GM23248 (cell line): ENCODE data around the gene AXIN1. TPM values are rescaled to one million over a fixed set of nuclear protein-coding genes. Genes with fewer than 3 reads are reported as not detected.
"Not testable (repeated sequence)": the region's sequence is repeated elsewhere in the genome, so short reads cannot be mapped to it uniquely, and the experiment has no call there.

Source experiments
- DNase-seq: peaks from one replicate; pipeline ENCODE4 v3.0.0-alpha.2; 2015
- H2AFZ ChIP-seq: fragments of 200-600 bp; sonication (generic); 2 replicates; pipeline ENCODE4 v1.6.1; 2016; ENCODE audit warnings: antibody characterized with exemption
- H3F3A ChIP-seq: fragments of 200-600 bp; sonication (generic); 2 replicates; pipeline ENCODE4 v1.6.1; 2016; ENCODE audit warnings: mild to moderate bottlenecking, antibody characterized with exemption, mixed run types; ENCODE audit not compliant: insufficient read depth
- H3K27ac ChIP-seq: fragments of 200-600 bp; sonication (generic); 2 replicates; pipeline ENCODE4 v1.5.1; 2016; ENCODE audit warnings: mild to moderate bottlenecking
- H3K27me3 ChIP-seq: fragments of 200-600 bp; sonication (generic); replicated peaks from 2 replicates; pipeline ENCODE4 v1.6.1; 2016; ENCODE audit warnings: mild to moderate bottlenecking; ENCODE audit not compliant: insufficient read depth
- H3K36me3 ChIP-seq: fragments of 200-600 bp; sonication (generic); 2 replicates; pipeline ENCODE4 v1.6.1; 2016; ENCODE audit warnings: low read depth, mild to moderate bottlenecking
- H3K4me1 ChIP-seq: fragments of 200-600 bp; sonication (generic); 2 replicates; pipeline ENCODE4 v1.6.1; 2016; ENCODE audit warnings: mild to moderate bottlenecking; ENCODE audit not compliant: insufficient read depth
- H3K4me2 ChIP-seq: fragments of 200-600 bp; sonication (generic); one replicate; pipeline ENCODE4 v1.6.1; 2016; ENCODE audit warnings: mild to moderate bottlenecking; ENCODE audit not compliant: unreplicated experiment
- H3K4me3 ChIP-seq: fragments of 200-600 bp; sonication (generic); 2 replicates; pipeline ENCODE4 v1.5.1; 2016; ENCODE audit warnings: mild to moderate bottlenecking
- H3K79me2 ChIP-seq: fragments of 200-600 bp; sonication (generic); 2 replicates; pipeline ENCODE4 v1.6.1; 2016; ENCODE audit warnings: mild to moderate bottlenecking; ENCODE audit not compliant: insufficient read depth
- H3K9ac ChIP-seq: fragments of 200-600 bp; sonication (generic); 2 replicates; pipeline ENCODE4 v1.6.1; 2016; ENCODE audit warnings: mild to moderate bottlenecking
- H3K9me2 ChIP-seq: fragments of 200-600 bp; sonication (generic); 2 replicates; pipeline ENCODE4 v1.6.1; 2016; ENCODE audit warnings: mixed run types, mild to moderate bottlenecking, moderate library complexity; ENCODE audit not compliant: insufficient read depth
- H3K9me3 ChIP-seq: fragments of 200-600 bp; sonication (generic); one replicate; pipeline ENCODE4 v1.6.1; 2017; ENCODE audit warnings: low read depth
- H4K20me1 ChIP-seq: fragments of 200-600 bp; sonication (generic); 2 replicates; pipeline ENCODE4 v1.6.0; 2016; ENCODE audit not compliant: insufficient read depth
- EZH2 ChIP-seq: fragments of 200-600 bp; sonication (generic); IDR thresholded peaks from 2 replicates; pipeline ENCODE4 v1.6.1; 2018; ENCODE audit warnings: antibody characterized with exemption, mild to moderate bottlenecking; ENCODE audit not compliant: insufficient read depth, poor library complexity, severe bottlenecking
- EZH2phosphoT487 ChIP-seq: fragments of 200-600 bp; sonication (generic); IDR thresholded peaks from 2 replicates; pipeline ENCODE4 v1.6.1; 2018; ENCODE audit warnings: antibody characterized with exemption, moderate library complexity, mild to moderate bottlenecking, low read depth; ENCODE audit not compliant: insufficient read depth
- WGBS, 2 experiments: methylation state at CpG; one replicate each; pipeline ENCODE4 v1.1.6; 2015 to 2017; ENCODE audit warnings: low lambda C conversion rate in 2 of 2, low coverage in 1 of 2; ENCODE audit errors: missing lambda C conversion rate in 2 of 2; 5-methylcytosine and 5-hydroxymethylcytosine counted together
- in situ Hi-C: fragments of 300-500 bp; cut with MboI; formaldehyde crosslinking; loops from 2 replicates; pipeline ENCODE4 v1.15.0; 2020
- polyA plus RNA-seq: library from polyadenylated mRNA; unstranded; fragments of >200 nt; fragmentation: Nextera tagmentation; extraction: Ambion mirVana; gene quantifications from 2 replicates; pipeline ENCODE4 v1.2.1, GENCODE V29; 2016
- total RNA-seq: library from RNA; depleted of rRNA; stranded (reverse); fragments of >200 nt; shearing (Covaris generic); gene quantifications from 2 replicates; pipeline ENCODE4 v1.2.3, GENCODE V29; 2014

Gene AXIN1
- total and polyA plus RNA-seq, 2 experiments from 2014 or later, result 3.3 to 27.1 TPM

- Histone ChIP-seq H3K79me2 (no peaks in the 10 kb centered on the region), H4K20me1 (no peaks in the 10 kb centered on the region), H3K9ac (no peak overlapping the region), H3K9me2 (no peaks in the 10 kb centered on the region), H3K4me1 (no peaks in the 10 kb centered on the region), H3K4me2 (no peak overlapping the region), H2AFZ (no peak overlapping the region), H3K9me3 (no peaks in the 10 kb centered on the region), H3K36me3 (no peaks in the 10 kb centered on the region), H3K27ac (no peak overlapping the region), H3K27me3 (no peaks in the 10 kb centered on the region), H3K4me3 (no peak overlapping the region), H3F3A (no peaks in the 10 kb centered on the region)
- TF ChIP-seq EZH2phosphoT487 (no peak), EZH2 (no peak)
- no peak for DNase-seq
- in situ Hi-C loops, result no loop called here
- WGBS, 2 experiments, result 73 to 85% methylated on average over 9 to 13 of the region's 13 CpGs
Measured at GRCh38 chr16:259814-260253, 92.7 kb downstream of the AXIN1 start.

GRCh38 chr16:259226-259625, 93.3 kb downstream of the AXIN1 start:
- Histone ChIP-seq H4K20me1 (no peaks in the 10 kb centered on the region), H3K9ac (no peak overlapping the region), H3F3A (no peaks in the 10 kb centered on the region), H3K27ac (no peak overlapping the region), H3K36me3 (peaks cover 6% of the 10 kb centered on the region; the same call in 1 of the 2 replicates), H3K9me2 (no peaks in the 10 kb centered on the region), H3K4me1 (no peaks in the 10 kb centered on the region), H3K79me2 (no peaks in the 10 kb centered on the region), H2AFZ (no peak overlapping the region), H3K9me3 (no peaks in the 10 kb centered on the region), H3K4me3 (no peak overlapping the region), H3K27me3 (no peaks in the 10 kb centered on the region), H3K4me2 (no peak overlapping the region)
- WGBS, 2 experiments, result 91 to 96% methylated on average over 10 of the region's 10 CpGs
- no peak for DNase-seq
- in situ Hi-C loops, result no loop called here
- TF ChIP-seq EZH2phosphoT487 (no peak), EZH2 (no peak)

- H4K20me1 ChIP-seq, H3K9me2 ChIP-seq, in situ Hi-C loops, H3K27ac ChIP-seq, H2AFZ ChIP-seq, H3K9ac ChIP-seq, H3K4me1 ChIP-seq, H3K4me2 ChIP-seq, H3K9me3 ChIP-seq, H3K4me3 ChIP-seq, H3K79me2 ChIP-seq, H3K27me3 ChIP-seq, DNase-seq, H3F3A ChIP-seq, H3K36me3 ChIP-seq: not testable (repeated sequence)
- WGBS, 2 experiments, result 98 to 100% methylated on average over 9 to 10 of the region's 13 CpGs
Measured at GRCh38 chr16:258091-258490, 94.4 kb downstream of the AXIN1 start.

DNA sequence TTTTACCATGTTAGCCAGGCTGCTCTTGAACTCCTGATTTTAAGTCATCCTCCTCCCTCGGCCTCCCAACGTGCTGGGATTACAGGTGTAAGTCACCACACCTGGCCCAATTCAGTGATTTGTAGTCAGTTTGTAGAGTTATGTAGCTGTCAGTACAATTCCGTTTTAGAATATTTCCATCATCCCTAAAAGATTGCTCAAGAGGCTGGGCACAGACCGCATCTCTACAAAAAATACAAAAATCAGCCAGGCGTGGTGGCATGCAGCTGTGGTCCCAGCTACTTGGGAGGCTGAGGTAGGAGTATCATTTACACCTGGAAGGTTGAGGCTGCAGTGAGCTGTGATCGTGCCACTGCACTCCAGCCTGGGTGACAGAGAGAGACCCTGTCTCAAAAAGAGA, 97.3 kb downstream of the AXIN1 start:
- H3K4me3 ChIP-seq, result no peak overlapping the region
- WGBS, 2 experiments, result 98 to 99% methylated on average over 6 of the region's 6 CpGs
- H2AFZ ChIP-seq, result no peak overlapping the region

GRCh38 chr16:254461-254860, 98.1 kb downstream of the AXIN1 start:
- Histone ChIP-seq H3F3A (no peaks in the 10 kb centered on the region), H3K4me2 (no peak overlapping the region), H3K79me2 (no peaks in the 10 kb centered on the region), H2AFZ (no peak overlapping the region), H3K9me2 (no peaks in the 10 kb centered on the region), H3K27ac (no peak overlapping the region), H3K4me1 (no peaks in the 10 kb centered on the region), H3K36me3 (peaks cover 7% of the 10 kb centered on the region; the same call in 1 of the 2 replicates), H3K27me3 (no peaks in the 10 kb centered on the region), H3K4me3 (no peak overlapping the region), H3K9ac (no peak overlapping the region), H4K20me1 (no peaks in the 10 kb centered on the region), H3K9me3 (no peaks in the 10 kb centered on the region)
- no peak for DNase-seq
- in situ Hi-C loops, result no loop called here
- no peak for TF ChIP-seq EZH2
- no peak for TF ChIP-seq EZH2phosphoT487
- WGBS, 2 experiments, result 91 to 92% methylated on average over 24 to 25 of the region's 25 CpGs

More for the DNA sequence above, 97.3 kb downstream of the AXIN1 start:
- no peaks in the 10 kb centered on the region for H3K4me1 ChIP-seq
- H4K20me1 ChIP-seq, result no peaks in the 10 kb centered on the region
- DNase-seq, result no peak
- no peak overlapping the region for H3K4me2 ChIP-seq
- in situ Hi-C loops, result no loop called here
- H3K36me3 ChIP-seq, result peaks cover 7% of the 10 kb centered on the region; the same call in 1 of the 2 replicates
- H3K9me3 ChIP-seq, result no peaks in the 10 kb centered on the region
- no peaks in the 10 kb centered on the region for H3K27me3 ChIP-seq
- H3K9ac ChIP-seq, result no peak overlapping the region
- H3K27ac ChIP-seq, result no peak overlapping the region
- H3K9me2 ChIP-seq, result no peaks in the 10 kb centered on the region
- no peaks in the 10 kb centered on the region for H3K79me2 ChIP-seq
- TF ChIP-seq EZH2phosphoT487 (no peak), EZH2 (no peak)
- no peaks in the 10 kb centered on the region for H3F3A ChIP-seq
